Stomach (tissue), 4 donors: ENCODE measurements around the gene MRPL51.

Source experiments
- CTCF ChIP-seq, 7 experiments: fragments of 450-650 bp in 4 of 7; fragments of 200-600 bp in 3 of 7; sonication (generic) in 3 of 7; IDR thresholded peaks; one replicate each; pipeline ENCODE4 v1.5.1; 2016 to 2019; ENCODE audit warnings: antibody characterized with exemption in 7 of 7, control low read depth in 2 of 7, mild to moderate bottlenecking in 1 of 7
- EP300 ChIP-seq: sonication (generic); formaldehyde crosslinking; IDR thresholded peaks from one replicate; pipeline ENCODE4 v1.6.1; 2017; ENCODE audit warnings: antibody characterized with exemption
- POLR2A ChIP-seq, 4 donors: fragments of 450-650 bp; IDR thresholded peaks; one replicate each; pipeline ENCODE4 v1.6.1; 2016; ENCODE audit warnings: antibody characterized with exemption in 4 of 4, control low read depth in 2 of 4, mild to moderate bottlenecking in 1 of 4, moderate library complexity in 1 of 4
- POLR2AphosphoS5 ChIP-seq, 3 donors: sonication (generic); formaldehyde crosslinking; IDR thresholded peaks; one replicate each; pipeline ENCODE4 v1.6.1; 2016; ENCODE audit warnings: antibody characterized with exemption in 3 of 3

- no peak for TF ChIP-seq CTCF (IDR thresholded peaks at IDR 0.05)
- no peak for TF ChIP-seq POLR2A (IDR thresholded peaks at IDR 0.05)
- no peak for TF ChIP-seq POLR2AphosphoS5 (IDR thresholded peaks at IDR 0.05)
- no peak for TF ChIP-seq EP300
These were observed 1.2 kb upstream of the MRPL51 start for GRCh38 chr12:6494258-6494743.
